Panc1 (cell line): ENCODE results near the gene OSBPL8.

ENCODE experiments used
- POLR2AphosphoS5 ChIP-seq: IDR thresholded peaks from 2 replicates; pipeline ENCODE4 v1.6.1; 2012; ENCODE audit warnings: mild to moderate bottlenecking, low read depth, low read length, moderate library complexity
- TF ChIP-seq, protein P1 (sequence below): fragments of 450-650 bp; IDR thresholded peaks from 2 replicates; pipeline ENCODE4 v1.5.1; 2017; ENCODE audit warnings: mild to moderate bottlenecking
- TF ChIP-seq, protein P2 (sequence below), 2 experiments: IDR thresholded peaks; 2 replicates each; pipeline ENCODE4 v1.6.1; 2011 to 2012; ENCODE audit warnings: low read depth in 2 of 2, control low read depth in 1 of 2, low read length in 1 of 2, mild to moderate bottlenecking in 1 of 2, moderate library complexity in 1 of 2; ENCODE audit not compliant: insufficient read depth in 1 of 2

DNA sequence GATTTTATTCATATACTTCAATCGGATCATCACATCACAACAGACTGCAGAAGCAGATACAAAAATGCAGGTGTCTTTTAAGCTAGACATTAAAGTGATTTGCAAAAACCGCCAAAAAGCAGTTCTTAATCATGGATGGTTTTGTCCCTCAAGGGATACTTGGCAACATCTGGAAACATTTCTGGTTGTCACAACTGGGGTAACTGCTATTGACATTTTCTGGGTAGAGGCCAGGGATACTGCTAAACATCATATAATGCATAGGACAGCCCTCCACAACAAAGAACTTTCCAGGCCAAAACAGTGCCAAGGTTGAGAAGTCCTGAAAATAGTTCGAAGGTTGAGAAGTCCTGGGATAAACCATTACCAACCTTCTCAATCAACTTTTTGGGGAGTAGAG is 109.6 kb downstream of the OSBPL8 start:
- TF ChIP-seq, protein P1, sequence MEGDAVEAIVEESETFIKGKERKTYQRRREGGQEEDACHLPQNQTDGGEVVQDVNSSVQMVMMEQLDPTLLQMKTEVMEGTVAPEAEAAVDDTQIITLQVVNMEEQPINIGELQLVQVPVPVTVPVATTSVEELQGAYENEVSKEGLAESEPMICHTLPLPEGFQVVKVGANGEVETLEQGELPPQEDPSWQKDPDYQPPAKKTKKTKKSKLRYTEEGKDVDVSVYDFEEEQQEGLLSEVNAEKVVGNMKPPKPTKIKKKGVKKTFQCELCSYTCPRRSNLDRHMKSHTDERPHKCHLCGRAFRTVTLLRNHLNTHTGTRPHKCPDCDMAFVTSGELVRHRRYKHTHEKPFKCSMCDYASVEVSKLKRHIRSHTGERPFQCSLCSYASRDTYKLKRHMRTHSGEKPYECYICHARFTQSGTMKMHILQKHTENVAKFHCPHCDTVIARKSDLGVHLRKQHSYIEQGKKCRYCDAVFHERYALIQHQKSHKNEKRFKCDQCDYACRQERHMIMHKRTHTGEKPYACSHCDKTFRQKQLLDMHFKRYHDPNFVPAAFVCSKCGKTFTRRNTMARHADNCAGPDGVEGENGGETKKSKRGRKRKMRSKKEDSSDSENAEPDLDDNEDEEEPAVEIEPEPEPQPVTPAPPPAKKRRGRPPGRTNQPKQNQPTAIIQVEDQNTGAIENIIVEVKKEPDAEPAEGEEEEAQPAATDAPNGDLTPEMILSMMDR: no peak
- TF ChIP-seq, protein P2, sequence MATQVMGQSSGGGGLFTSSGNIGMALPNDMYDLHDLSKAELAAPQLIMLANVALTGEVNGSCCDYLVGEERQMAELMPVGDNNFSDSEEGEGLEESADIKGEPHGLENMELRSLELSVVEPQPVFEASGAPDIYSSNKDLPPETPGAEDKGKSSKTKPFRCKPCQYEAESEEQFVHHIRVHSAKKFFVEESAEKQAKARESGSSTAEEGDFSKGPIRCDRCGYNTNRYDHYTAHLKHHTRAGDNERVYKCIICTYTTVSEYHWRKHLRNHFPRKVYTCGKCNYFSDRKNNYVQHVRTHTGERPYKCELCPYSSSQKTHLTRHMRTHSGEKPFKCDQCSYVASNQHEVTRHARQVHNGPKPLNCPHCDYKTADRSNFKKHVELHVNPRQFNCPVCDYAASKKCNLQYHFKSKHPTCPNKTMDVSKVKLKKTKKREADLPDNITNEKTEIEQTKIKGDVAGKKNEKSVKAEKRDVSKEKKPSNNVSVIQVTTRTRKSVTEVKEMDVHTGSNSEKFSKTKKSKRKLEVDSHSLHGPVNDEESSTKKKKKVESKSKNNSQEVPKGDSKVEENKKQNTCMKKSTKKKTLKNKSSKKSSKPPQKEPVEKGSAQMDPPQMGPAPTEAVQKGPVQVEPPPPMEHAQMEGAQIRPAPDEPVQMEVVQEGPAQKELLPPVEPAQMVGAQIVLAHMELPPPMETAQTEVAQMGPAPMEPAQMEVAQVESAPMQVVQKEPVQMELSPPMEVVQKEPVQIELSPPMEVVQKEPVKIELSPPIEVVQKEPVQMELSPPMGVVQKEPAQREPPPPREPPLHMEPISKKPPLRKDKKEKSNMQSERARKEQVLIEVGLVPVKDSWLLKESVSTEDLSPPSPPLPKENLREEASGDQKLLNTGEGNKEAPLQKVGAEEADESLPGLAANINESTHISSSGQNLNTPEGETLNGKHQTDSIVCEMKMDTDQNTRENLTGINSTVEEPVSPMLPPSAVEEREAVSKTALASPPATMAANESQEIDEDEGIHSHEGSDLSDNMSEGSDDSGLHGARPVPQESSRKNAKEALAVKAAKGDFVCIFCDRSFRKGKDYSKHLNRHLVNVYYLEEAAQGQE (IDR thresholded peaks at IDR 0.05; ENCODE audit: insufficient read depth in 1 of 2, low read depth in 2 of 2, low read length in 1 of 2): no peak
- no peak for TF ChIP-seq POLR2AphosphoS5
